Transverse colon (tissue), 4 donors: ENCODE measurements around the gene SRMS. TPM values are rescaled to one million over a fixed set of nuclear protein-coding genes. Genes with fewer than 3 reads are reported as not detected.
"Not testable (repeated sequence)": the region's sequence is repeated elsewhere in the genome, so short reads cannot be mapped to it uniquely, and the experiment has no call there.

ENCODE experiments used
- DNase-seq: peaks from one replicate; pipeline ENCODE4 v3.0.0-alpha.2; 2019
- H3K27ac ChIP-seq, 4 donors: fragments of 200-600 bp; sonication (generic); 2 replicates each; pipeline ENCODE4 v1.5.1; 2016 to 2018; ENCODE audit warnings: inconsistent platforms in 4 of 4
- H3K27me3 ChIP-seq: fragments of 200-600 bp; sonication (generic); 2 replicates; pipeline ENCODE4 v1.5.1; 2017; ENCODE audit warnings: inconsistent platforms
- H3K36me3 ChIP-seq, 4 donors: fragments of 200-600 bp; sonication (generic); 2 replicates each; pipeline ENCODE4 v1.5.1; 2017 to 2019; ENCODE audit warnings: inconsistent platforms in 4 of 4
- H3K4me1 ChIP-seq, 4 donors: fragments of 200-600 bp; sonication (generic); 2 replicates each; pipeline ENCODE4 v1.5.1; 2017 to 2020; ENCODE audit warnings: inconsistent platforms in 4 of 4
- H3K4me3 ChIP-seq, 4 donors: fragments of 200-600 bp; sonication (generic); 1 replicate in 1 of 4; 2 replicates in 3 of 4; pipeline versions ENCODE4 v1.5.1 to v1.6.1; 2017 to 2019; ENCODE audit warnings: inconsistent platforms in 4 of 4
- H3K9me3 ChIP-seq, 2 donors: fragments of 200-600 bp; sonication (generic); 2 replicates each; pipeline ENCODE4 v1.5.1; 2017 to 2019; ENCODE audit warnings: inconsistent platforms in 2 of 2
- CTCF ChIP-seq, 5 experiments: fragments of 200-600 bp in 3 of 5; fragments of 450-650 bp in 2 of 5; sonication (generic) in 3 of 5; IDR thresholded peaks; 1 replicate in 2 of 5; 2 replicates in 3 of 5; pipeline ENCODE4 v1.5.1; 2016 to 2017; ENCODE audit warnings: antibody characterized with exemption in 5 of 5, inconsistent platforms in 3 of 5, mild to moderate bottlenecking in 2 of 5, moderate library complexity in 1 of 5
- EP300 ChIP-seq: sonication (generic); formaldehyde crosslinking; IDR thresholded peaks from one replicate; pipeline ENCODE4 v1.6.1; 2017; ENCODE audit warnings: antibody characterized with exemption, low read depth
- POLR2A ChIP-seq: fragments of 450-650 bp; IDR thresholded peaks from one replicate; pipeline ENCODE4 v1.6.1; 2016; ENCODE audit warnings: antibody characterized with exemption, mild to moderate bottlenecking, moderate library complexity
- POLR2AphosphoS5 ChIP-seq, 3 donors: sonication (generic); formaldehyde crosslinking; IDR thresholded peaks; one replicate each; pipeline ENCODE4 v1.6.1; 2016; ENCODE audit warnings: antibody characterized with exemption in 3 of 3
- WGBS, 2 donors: methylation state at CpG; one replicate each; pipeline ENCODE4 v1.1.5; 2018; ENCODE audit warnings: low coverage in 1 of 2; 5-methylcytosine and 5-hydroxymethylcytosine counted together
- in situ Hi-C, 4 donors: fragments of 200-750 bp; cut with MboI; loops; one replicate each; pipeline versions ENCODE4 v1.15.0 to v1.15.1; 2017; ENCODE audit warnings: low sequenced_read_pairs in 3 of 4, low pct_ligation_motif_present in 1 of 4, low pct_unique_long_range_greater_than_20kb in 1 of 4
- intact Hi-C: fragments of 100-400 bp; cut with DNase I; formaldehyde crosslinking; loops from one replicate; pipeline ENCODE4 v1.15.1; 2023; ENCODE audit warnings: low total_unique reads
- total RNA-seq, 4 donors: library from RNA; depleted of rRNA; stranded (reverse); fragments of >200 nt; gene quantifications; one replicate each; pipeline ENCODE4 v1.1.0, GENCODE V29; 2016

The SRMS gene
- total RNA-seq, 4 donors from 2014 or later: 0.79 TPM; not detected in 3

GRCh38 chr20:63518946-63519667 lies 28.4 kb downstream of the SRMS start:
- in situ Hi-C loops: no loop called here
- Histone ChIP-seq H3K9me3 (no peaks in the 10 kb centered on the region), H3K27me3 (no peaks in the 10 kb centered on the region), H3K27ac (no peak overlapping the region), H3K4me1 (peaks cover 9 to 31% (median 19%) of the 10 kb centered on the region in 4 donors), H3K36me3 (no peaks in the 10 kb centered on the region), H3K4me3 (peak overlapping the region in 2 of 4 donors; percentile 76 to 100)
- intact Hi-C loops: no loop called here
- 81% methylated on average over 29 of the region's 32 CpGs; no CpG with 5 or more reads in 1 of the 2 donors for WGBS, 2 donors
- TF ChIP-seq EP300 (no peak), POLR2A (no peak), POLR2AphosphoS5 (IDR thresholded peaks at IDR 0.05) (no peak), CTCF (IDR thresholded peaks at IDR 0.05) (no peak)
- DNase-seq: no peak

GRCh38 chr20:63518351-63518861 lies 29.1 kb downstream of the SRMS start:
- H3K36me3 ChIP-seq: no peaks in the 10 kb centered on the region
- no peak overlapping the region for H3K27ac ChIP-seq
- in situ Hi-C loops (no loop called here), intact Hi-C loops (no loop called here)
- 86% methylated on average over 20 of the region's 20 CpGs; no CpG with 5 or more reads in 1 of the 2 donors for WGBS, 2 donors
- no peaks in the 10 kb centered on the region for H3K9me3 ChIP-seq
- no peak overlapping the region for H3K4me3 ChIP-seq
- H3K27me3 ChIP-seq: no peaks in the 10 kb centered on the region
- H3K4me1 ChIP-seq: peaks cover 9 to 31% (median 19%) of the 10 kb centered on the region in 4 donors
- no peak for DNase-seq
- TF ChIP-seq CTCF (IDR thresholded peaks at IDR 0.05) (no peak), POLR2AphosphoS5 (IDR thresholded peaks at IDR 0.05) (no peak), POLR2A (no peak), EP300 (no peak)

GRCh38 chr20:63517376-63518309 lies 29.9 kb downstream of the SRMS start:
- 86 to 93% methylated on average over 3 to 31 of the region's 32 CpGs for WGBS, 2 donors
- in situ Hi-C loops: no loop called here
- intact Hi-C loops: no loop called here

GRCh38 chr20:63514520-63514919 lies 33.0 kb downstream of the SRMS start:
- H3K27ac ChIP-seq, H3K4me1 ChIP-seq, H3K9me3 ChIP-seq, in situ Hi-C loops, DNase-seq, H3K4me3 ChIP-seq, intact Hi-C loops, H3K36me3 ChIP-seq: not testable (repeated sequence)
- peaks cover 31% of the 10 kb centered on the region for H3K27me3 ChIP-seq
- WGBS, 2 donors: 65% methylated on average over 10 of the region's 10 CpGs; no CpG with 5 or more reads in 1 of the 2 donors

More at GRCh38 chr20:63517376-63518309, 29.9 kb downstream of the SRMS start:
- no peaks in the 10 kb centered on the region for H3K9me3 ChIP-seq
- no peak overlapping the region for H3K4me3 ChIP-seq
- peaks cover 4% of the 10 kb centered on the region for H3K27me3 ChIP-seq
- no peak for TF ChIP-seq CTCF (IDR thresholded peaks at IDR 0.05)
- no peaks in the 10 kb centered on the region for H3K36me3 ChIP-seq
- peaks cover 8 to 26% (median 18%) of the 10 kb centered on the region in 4 donors for H3K4me1 ChIP-seq
- no peak overlapping the region for H3K27ac ChIP-seq
- no peak for DNase-seq
